HG03342 (cell line): Measurements from ENCODE around the gene SATB2.

ENCODE experiments used
- ATAC-seq: cut with Tn5 transposase; IDR thresholded peaks from one replicate; pipeline ENCODE4 v1.9.1; 2021; ENCODE audit warnings: mild to moderate bottlenecking, moderate library complexity; ENCODE audit not compliant: unreplicated experiment

Gene SATB2

DNA sequence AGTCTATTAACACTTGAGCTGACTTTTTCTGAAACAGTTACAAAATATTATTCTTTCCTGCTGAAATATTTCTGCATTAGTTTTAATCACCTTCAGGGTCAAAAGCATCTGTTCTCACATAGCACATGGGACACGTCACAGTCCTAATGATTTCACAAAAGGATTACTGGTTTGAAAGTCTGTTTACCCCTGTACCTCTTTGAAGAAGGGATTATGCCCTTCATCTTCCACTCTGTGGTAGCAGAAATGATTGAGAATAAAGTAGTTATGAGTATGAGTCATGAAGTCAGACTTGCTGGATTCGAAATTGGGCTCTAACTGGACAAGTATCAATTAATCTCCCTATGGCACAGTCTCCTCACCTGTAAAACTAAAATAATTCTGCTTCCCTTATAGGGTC is 121.2 kb downstream of the SATB2 start:
- no peak for ATAC-seq

DNA sequence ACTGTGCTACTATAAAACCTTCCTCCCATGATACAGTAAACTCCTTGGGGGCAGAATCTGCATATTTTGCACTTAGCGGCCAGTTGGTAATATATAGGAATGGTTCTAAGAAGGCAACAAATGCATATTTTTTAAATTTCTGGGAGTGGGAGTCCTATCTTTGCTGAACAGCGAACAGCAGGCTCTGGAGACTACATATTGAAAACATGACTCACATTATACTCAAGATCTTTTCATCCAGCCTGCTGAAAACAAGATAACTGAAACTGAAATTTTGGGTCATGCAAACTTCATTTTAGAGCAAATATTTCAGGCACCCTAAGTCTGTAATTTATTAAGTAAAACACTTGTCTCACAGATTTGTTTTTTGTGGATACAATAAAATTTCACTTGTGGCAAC is 122.2 kb downstream of the SATB2 start:
- no peak for ATAC-seq

DNA sequence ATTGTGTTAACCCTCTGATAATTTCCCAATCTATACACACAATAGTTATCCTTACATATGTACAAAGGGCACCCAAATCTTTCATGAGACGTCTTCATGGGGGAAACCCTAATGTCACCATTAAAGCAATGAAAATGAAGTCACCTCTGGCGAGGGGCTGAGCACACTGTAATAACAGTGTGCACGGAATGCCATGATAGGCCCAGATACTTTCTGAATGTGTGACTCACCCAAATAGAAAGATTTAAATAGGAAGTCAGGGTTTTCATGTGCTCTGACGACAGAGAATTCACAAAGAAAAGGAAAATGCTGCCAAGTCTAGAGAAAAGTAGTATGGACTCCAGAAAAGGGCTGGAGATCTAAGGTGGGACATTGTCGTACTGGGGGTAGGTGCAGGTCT is 128.3 kb downstream of the SATB2 start:
- no peak for ATAC-seq

DNA sequence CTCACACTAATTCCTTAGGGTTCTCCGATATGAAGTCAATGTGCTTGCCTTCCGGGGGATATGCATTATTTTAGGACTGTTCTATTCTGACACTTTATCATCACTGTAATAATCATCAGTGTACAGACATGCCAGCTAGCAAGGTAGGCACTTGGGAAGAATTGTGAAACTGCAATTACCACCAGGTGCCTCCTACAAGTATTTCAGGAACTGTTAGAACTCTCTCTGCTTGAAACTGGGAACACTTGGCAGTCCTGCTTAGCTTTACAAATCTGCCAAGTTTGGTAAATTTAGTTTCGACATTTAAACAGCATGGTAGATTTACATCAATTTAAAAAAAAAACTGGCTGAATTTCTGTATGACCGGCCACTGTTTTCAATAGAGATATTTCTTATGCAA is 128.7 kb downstream of the SATB2 start:
- ATAC-seq: no peak

DNA sequence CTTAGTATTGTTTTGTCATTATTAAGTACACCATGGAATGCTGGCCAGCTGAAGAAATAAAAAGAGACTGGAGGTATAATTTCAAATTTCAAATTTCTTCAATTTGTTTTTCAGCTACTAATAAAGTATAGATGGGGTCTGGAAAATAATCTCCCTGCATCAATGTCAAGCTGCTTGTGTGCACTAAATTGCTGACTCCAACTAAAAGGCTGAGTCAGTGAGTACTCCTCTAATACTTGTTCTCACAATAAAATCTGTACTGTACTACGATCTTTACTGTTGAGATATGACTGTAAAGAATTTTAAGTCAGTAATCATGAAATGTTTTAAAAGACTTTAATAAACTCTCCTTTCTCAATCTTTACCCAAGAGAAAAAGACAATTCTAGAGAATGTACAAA is 131.9 kb downstream of the SATB2 start:
- no peak for ATAC-seq

DNA sequence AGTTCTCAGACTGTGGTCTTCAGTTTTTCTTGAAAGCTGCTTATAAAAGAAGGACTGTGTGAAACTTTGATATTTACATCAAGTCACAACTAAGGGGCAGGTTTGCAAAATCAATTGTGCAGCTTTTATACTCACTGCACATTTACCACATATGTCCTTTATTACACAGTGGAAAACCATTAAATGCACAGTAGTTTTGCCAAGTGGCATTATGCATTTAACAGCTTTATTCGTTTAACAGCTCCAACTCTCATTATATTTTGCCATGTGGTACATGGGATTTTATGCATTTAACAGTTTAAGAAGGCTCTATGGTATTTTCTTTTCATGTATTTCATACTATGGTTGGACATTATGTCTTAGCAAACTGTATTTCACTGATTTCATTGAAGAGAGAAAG is 135.6 kb downstream of the SATB2 start:
- no peak for ATAC-seq

DNA sequence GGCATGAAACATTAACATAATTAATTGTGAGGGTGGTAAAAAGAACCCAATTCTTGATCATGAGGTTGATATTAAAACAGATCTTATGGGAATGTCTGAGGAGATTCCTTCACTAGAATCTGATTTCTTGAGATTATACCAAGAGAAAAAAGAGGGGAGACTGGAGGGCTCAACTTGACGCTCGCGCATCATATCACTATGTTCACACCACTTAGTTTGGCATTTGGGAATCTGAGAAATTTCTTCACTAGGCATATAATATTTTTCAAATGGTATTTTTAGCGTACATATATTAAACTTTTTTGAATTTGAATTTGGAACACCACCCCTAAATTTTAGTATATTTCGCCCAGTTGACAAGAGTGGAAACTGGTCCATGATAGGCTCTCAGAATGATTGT is 140.1 kb downstream of the SATB2 start:
- no peak for ATAC-seq

DNA sequence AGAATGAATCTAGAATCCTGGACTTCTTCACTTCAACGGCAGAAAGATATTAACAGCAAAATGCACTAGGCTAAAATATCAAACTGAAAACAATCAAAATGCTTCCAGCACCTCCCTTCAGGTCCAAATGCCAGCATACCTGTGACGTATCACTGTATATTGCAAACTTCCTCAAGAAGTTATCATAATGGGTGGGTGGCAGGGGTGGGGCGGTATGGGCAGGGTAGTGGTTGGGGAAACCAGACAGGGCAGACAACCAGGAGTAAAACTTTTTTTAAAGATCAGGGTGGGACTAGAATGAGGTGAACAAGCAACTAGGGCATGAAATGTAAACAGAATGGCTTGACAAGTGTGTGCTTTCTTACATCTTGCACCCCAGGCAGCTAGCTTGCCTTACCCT is 140.9 kb downstream of the SATB2 start:
- no peak for ATAC-seq

DNA sequence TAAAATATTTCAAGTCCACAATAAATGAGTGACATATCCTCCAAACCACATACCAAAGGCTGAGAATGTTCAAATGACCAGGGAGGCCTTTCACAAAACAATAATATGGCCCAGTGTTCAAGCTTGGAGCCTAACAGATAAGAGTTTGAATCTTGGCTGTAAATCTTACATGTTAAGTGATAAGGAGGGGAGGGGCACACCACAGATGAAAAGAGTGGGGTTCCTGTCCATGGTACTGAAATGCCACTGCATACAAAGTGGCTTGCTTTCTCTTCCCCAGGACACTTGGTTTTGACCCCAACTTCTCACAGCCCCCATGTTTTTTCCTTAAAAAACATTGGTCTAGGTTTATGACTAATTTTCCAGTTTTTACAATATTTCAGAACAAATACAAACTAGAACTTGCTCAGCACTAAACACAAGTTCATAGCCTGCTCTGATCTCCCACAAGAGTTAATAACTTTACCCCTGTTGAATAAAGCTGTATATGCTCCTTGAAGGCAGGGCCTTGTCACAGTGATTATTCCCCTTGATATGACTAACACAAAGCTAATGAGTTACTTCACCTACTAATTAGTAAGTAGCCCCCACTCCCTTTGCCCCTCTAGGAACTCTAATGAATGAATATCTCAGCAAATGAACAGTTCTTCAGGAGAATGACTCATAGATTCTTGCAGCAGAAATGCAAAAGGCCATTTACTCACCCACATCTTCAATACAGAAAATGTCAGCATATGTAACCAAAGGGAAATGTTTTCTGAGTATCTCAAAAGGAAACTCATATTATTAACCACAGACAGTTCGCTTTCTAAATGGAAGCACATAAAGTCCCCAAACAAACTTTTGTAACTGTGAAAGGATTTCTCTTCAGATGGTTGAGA is 142.2 kb downstream of the SATB2 start:
- ATAC-seq: no peak

DNA sequence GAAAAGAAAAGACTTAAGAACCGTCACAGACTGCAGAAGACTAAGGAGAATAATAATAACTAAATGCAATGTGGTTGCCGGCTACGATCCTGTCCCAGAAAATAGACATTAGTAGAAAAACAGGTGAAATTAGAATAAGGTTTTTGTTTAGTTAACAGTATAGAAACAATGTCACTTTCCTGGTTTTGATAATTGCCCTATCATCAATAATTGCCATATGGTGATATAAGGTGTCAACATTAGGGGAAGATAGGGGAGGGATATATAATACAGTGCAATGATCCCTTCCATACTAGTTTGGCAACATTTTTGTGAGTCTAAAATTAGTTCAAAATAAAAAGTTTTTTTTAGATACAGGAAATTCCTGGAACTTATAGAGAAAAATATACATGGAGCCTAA is 144.8 kb downstream of the SATB2 start:
- no peak for ATAC-seq

DNA sequence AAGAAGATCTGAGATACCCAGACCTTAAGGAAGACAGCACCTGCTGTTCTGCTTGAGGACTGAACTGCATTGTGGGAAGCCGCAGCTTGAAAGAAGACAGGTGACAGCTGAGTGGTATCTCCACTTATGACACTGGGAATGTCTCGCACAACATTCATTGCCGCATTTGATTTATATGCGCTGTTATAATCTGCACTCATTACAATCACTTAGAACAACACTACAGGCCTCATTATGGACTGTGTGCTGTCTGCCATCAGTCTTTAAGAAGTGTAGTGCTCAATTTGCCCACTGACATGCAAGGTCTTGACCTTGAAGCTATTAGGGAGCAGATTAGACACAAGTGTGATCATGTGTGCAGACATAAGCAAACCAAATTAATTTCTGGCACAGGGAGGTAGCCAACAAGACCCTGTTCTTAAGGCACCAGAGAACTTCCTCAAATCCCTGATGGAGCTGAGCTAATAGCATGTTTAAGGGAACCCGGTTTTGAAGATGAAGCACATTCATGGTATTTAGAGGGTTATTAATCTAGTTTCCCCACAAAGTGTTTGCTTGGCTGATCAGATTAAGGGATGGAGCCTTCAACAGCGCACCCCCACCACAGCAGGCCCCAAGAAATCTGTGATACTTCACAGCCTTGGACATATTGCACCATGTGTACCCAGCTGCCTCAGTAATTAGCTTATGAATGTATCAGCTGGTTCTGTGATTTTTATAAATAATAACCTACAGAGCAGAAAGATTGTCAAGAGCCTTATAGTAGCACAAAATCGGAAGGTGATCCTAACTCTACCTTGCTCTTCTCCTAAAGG is 146.8 kb downstream of the SATB2 start:
- ATAC-seq: no peak

DNA sequence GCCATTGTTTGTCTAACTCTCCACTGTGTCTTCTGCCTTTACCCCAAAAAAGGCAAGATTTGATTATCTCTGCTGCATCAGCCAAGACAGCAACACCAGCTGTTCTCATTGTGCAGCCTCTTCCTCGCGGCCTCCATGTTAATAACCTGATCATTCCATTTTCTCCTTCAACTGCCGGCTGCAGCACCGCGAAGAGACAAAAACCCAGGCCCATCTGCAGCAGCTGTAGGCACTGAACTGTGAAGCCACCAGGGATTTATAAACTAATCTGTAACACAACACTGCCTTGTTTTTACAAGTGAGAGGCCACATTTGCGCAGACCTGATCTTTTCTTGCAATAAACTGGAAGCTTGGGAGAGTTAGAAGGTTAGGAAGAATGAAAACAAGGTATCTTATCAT is 147.8 kb downstream of the SATB2 start:
- ATAC-seq: no peak

DNA sequence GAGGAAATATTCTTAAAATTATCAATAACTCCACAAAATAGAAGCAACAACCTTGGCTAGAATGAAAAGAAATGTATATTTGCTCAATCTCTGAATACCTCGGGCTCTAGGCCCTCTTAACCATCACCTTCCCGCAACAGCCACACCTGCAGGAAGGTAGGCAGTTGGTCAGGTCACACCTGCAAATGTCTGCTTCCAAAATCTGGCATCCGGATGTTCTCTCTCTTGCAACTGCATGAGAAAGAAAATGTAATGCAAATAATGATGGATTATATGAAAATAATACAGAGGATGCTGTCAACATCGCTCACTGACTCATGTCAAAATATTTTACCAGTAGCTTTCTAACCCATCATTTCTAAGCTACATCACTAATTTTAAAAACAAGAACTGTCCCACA is 148.3 kb downstream of the SATB2 start:
- no peak for ATAC-seq

DNA sequence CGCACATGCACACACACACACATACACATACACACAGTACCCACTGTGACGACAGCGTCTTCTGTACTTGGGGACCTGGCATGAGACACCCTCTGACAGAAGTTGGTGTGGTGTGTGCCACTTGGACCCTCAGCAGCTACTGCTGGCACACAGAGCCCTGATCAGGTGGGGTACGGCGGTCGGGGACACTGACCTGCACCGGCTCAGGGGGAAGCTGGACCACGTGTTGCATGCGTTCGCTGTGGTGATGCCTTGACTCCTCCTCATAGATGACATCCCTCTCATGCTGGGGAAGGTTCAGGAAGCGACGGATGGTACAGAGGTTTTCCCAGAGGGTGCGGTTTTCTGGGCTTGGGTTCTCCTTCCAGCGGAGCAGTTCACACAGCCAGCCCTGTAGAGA is 149.2 kb downstream of the SATB2 start:
- no peak for ATAC-seq

DNA sequence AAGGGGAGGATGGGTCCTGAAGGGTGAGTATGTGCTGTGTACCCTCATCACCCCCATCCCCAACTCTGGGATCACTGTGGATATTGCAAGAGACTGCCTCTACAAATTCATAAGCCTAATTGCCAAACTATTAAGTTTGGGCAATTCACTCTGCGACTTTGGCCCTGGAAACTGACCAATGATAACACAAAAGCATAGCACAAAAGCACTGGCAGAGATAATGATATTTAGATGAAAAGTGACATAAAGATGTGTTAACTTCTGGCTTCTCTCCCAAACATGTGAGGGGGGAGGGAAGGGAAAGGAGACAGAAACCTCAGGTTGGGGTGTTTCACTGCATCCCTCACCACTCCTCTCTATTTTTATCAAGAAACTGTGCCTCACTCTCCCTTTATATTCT is 150.3 kb downstream of the SATB2 start:
- no peak for ATAC-seq

DNA sequence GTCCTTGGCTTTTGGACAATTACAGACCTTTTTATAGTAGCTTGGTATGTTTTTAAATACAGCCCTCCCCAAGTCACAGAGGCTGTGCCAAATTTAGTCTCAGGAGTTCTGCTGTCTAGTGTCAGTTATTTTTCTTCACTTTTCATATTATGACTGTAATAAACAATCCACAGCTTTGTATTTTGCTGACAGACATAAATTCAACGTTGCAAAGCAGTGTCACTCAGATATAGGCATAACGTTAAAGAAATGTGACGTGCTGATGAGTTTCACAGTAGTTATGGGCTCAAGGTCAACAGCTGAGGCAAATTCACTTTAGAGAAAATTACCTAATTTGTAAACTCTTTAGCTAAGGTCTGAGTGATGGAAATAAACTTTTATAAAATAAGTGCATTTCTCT is 151.6 kb downstream of the SATB2 start:
- ATAC-seq: no peak

DNA sequence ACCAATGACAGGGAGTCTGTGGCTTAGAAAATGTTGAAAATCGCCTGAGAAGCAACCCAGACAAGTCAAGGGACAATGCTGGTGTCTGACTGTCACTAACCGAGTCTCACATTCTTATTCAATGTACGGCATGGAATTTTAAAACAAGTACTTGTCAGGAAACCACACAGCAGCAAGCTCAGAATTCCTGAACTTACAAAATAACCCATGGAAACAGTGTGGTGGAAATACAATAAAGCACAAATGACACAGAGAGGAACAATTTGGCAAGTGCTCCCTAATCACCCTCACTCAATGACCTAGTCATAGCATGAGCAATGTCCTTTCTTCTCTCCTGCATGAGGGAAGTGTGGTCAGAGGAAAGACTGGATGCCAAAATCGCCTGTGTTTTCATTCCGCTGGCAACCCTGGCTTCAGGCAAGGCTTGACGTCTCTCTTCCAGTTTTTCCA is 154.0 kb downstream of the SATB2 start:
- ATAC-seq: no peak

DNA sequence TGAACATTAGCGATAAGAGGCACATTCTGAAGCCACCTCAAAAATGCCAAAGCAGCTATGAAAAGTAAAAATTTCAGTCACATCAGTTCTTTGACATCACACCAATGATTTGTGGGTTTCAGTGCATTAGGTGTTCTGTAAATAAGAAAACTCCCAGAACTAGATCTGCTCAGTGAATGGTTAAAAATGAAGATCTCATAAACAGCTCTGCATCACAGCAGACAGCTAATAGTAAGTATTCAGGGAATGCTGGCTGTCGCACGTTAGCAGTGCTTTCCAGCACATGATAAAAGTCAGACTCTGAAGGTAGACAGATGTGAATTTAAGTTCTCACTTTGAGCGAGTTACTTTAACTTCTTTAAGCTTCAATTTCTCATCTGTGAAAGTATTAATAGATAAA is 154.9 kb downstream of the SATB2 start:
- ATAC-seq: no peak

DNA sequence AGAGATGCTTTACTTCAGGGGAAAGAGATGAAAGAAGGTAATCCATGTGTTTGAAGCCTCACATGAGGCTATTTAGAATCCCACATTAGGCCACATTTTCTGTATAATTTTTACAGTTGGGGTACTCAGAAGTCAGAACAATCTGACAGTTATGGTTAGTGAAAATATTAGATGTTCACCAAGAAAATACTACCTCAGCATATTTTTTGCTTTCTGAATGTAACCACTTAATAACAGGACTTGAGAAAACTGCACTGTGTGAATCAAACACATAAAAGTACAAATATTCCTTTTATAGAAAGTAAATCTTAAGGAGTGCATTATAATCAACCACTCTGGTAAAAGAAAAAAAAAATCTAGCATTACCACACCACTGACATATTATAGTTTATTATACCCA is 169.3 kb downstream of the SATB2 start:
- ATAC-seq: no peak

DNA sequence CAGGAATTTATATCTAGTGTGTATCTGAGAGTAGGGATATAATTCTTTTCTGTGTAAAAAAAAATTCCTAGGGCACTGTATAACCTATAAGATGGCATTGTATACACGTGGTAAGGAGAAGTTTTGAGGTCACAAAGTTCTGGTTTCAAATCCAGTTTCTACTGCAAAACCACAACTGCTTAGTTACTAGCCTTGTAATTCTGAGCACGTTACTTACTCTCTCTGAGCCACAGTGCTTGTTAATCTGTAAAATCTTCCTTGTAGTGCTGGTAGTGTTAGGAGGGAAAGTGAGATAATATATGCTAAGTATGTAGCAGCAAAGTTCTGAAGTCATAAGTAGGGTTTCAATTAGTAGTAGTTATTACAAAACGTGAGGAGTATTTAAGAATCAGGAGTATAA is 175.4 kb downstream of the SATB2 start:
- no peak for ATAC-seq

DNA sequence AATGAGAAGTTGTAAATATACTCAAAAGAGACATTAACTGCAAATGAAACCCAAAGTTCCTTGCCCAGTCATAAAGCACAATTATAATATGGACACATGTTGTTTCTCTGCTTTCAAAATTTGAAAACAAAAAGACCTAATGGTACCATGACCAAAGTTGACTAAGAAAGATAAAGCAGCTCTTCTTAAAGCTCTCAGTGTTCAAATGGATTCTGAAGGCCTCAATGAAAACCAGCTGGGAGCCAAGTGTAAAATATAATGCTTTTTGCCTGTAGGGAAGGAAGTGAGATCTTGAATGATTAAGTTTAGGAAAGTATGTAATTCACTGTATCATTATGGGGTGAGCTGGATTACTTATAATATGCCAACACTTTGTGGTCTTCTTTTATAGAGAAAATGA is 178.6 kb downstream of the SATB2 start:
- no peak for ATAC-seq

DNA sequence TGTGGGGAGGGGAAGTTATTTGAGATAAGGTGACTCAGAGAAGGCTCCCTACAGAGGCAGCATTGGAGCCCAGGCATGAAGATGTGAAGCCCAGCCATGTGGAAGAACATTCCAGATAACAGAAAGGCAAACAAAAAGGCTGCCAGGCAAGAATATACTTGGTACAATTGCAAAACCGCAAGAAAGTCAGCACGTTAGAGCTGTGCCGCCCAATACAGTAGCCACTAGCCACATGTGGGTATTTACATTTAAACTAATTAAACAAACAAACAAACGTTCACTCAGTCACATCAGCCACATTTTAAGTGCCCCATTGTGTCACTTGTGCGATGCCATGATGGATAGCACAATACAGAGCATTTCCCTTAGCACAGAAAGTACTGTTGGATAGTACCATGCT is 179.6 kb downstream of the SATB2 start:
- ATAC-seq: no peak
